NCI-H345 treated with DMSO at 0.1 percent for 48 hours (cell line): ENCODE data around the gene CHRNA9.
A peak's percentile ranks its signal among the peaks of the same experiment; 100 is the strongest.

ENCODE experiments used
- DNase-seq: peaks from one replicate; lab custom pipeline; 2025; ENCODE audit not compliant: unreplicated experiment; lab: John Stamatoyannopoulos, UW

CHRNA9 gene

DNA sequence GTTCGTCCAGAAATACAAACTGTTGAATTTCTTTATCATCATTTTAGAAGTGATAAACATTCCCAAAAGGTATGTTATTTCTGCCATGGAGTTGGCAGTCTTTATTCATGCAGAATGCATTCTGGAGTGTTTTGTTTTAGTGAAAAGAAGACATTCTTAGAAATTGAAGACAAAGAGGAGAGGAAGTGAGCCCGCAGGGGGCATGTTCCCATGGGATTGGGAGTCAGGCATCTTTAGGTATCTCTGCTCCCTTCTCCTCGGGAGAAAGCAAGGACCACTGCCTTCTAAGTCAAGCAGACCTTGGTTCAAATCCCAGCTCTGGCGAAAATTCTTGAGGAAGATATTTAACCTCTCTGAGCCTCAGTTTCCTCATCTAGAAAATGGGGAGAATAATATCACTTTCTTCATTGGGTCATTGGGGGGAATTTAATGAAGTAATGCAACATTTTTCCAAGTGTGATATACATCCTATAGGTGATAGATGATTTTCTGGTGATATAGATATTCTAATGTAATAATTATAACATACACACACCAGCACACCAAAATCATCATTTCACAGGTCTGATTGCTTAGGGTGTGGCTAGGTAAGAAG, 26.5 kb upstream of the CHRNA9 start:
- no peak for DNase-seq

DNA sequence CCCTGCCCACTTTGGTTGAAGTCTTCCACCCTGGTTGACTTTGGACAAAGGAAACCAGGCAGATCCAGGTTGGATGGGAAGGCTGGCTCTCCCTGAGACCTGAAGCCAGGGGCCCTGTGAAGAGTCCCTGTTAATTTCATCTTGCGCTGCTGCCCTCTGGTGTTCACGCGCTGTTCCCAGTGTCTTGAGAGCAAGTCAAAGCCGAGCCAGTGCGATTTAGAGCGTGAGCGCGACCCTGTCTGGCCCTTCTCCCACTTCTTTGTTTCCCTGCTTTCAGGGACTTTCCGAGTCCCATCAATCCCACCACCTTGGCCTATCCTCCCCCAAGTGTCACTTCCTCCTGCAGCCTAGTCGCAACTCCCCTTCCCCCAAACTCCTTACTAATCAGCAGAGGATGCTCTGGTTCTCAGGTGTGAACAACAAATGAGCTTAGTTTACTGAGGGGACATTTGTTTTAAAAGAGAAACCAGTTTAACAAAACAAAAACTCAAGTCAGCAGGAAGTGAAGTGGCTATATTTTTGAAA, 25.8 kb upstream of the CHRNA9 start:
- no peak for DNase-seq

DNA sequence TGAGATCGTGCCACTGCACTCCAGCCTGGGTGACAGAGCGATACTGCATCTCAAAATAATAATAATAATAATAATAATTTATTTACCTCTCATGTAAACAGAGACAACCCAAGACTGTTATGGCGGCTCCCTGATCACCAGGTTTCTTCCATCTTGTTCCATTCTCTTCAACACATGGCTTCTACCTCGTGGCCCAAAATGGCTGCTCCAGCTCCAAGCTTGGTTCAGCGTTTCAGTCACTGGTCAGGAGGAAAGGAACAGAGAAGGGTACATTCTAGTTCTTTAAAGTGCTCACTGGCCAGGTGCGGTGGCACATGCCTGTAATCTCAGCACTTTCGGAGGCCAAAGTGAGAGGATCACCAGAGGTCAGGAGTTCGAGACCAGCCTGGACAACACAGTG, 24.9 kb upstream of the CHRNA9 start:
- no peak for DNase-seq

DNA sequence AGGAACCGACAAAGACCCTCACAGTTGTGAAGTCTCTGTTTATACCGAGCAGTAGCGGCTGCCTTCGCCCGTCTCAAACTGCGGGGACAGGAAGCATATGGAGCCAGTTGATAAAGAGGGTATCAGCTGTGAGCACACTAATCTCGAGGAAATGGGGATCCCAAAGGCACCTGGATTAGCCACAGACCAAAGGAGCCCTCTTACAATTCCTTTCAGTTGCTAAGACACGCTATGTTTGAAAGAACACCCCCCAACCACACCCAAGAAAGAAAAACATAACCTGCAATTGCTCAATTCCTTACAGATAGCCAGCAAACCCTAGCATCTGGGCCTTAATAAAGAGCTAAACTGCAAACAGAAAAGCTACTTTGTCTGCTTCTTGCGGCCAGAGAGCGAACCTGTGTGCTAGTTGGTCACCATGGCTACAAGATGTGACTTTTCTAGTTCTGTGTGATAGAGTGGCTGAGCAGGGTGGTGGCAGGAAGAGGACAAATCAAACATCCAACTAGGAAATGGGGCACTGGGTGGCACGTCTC, 23.3 kb upstream of the CHRNA9 start:
- no peak for DNase-seq

- no peak for DNase-seq
Observed at GRCh38 chr4:40314951-40315350, 20.2 kb upstream of the CHRNA9 start.

GRCh38 chr4:40316333-40316781, 18.8 kb upstream of the CHRNA9 start:
- no peak for DNase-seq

DNA sequence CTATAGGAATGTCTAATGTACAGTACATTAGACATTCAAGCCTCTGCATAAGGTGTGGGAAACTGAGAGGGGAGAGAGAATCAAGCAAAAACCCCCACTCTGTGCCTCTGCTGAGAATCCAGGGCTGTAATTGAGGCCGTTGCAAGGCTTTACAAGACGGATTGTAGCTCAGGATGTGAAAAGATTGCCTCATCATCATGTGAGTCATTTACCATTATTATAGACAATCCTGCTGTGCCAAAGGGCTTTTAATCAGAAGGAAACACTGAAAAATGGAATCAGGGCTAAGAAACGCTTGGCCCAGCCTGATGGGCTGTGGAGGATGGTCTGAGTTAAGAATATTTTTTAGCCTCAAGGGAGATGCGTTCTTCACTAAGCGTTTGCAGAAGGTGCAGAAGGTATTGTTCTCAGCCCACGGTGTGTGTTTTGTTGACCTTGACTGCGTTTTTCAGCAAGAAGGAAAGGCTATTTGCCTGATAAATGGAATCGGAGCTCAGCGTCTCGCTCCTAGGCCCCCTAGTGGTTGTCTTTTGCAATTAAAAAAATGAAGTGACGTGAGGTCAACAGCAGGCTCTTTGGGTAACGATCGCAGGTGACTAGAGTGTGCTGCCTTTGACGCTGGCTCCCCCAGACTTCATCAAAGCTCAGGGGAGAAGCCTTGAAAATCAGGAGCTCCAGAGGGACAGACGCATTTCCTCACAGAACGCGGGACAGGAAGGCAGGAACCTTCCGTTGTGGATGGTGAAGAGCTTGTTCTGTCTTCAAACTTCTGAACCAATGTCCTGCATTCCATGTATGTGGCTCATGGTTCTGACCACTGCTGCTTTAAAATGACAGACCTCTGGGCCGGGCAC, 18.1 kb upstream of the CHRNA9 start:
- no peak for DNase-seq

DNA sequence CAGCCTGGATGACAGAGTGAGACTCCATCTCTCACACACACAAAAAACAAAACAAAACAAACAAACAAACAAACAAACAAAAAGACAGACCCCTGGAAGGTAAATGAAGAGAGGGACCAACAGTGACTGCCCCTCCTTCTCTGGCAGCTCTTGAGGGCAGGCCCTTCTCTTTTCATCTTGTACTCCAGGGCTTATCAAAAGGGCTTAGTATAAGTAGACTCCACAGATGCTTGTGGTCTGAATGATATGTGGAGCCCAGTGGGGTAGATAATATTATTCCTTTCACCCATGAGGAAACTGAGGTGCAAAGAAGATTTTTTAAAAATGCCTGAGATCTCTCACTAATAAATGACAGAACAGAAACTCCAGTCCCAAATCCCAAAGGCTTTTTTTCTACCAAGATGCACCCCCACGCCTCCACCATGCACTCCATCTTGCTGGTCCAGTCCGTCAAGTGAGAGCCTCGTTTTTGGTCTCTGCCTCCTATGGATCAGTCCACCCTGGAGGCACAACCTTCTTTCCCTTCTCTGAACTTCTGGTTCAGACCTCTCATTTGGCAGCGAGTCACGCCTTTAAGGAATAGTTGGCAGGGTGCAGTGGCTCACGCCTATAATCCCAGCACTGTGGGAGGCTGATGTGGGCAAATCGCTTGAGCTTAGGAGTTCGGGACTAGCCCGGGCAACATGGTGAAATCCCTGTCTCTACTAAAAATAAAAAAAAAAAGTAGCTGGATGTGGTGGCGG, 17.0 kb upstream of the CHRNA9 start:
- no peak for DNase-seq

DNA sequence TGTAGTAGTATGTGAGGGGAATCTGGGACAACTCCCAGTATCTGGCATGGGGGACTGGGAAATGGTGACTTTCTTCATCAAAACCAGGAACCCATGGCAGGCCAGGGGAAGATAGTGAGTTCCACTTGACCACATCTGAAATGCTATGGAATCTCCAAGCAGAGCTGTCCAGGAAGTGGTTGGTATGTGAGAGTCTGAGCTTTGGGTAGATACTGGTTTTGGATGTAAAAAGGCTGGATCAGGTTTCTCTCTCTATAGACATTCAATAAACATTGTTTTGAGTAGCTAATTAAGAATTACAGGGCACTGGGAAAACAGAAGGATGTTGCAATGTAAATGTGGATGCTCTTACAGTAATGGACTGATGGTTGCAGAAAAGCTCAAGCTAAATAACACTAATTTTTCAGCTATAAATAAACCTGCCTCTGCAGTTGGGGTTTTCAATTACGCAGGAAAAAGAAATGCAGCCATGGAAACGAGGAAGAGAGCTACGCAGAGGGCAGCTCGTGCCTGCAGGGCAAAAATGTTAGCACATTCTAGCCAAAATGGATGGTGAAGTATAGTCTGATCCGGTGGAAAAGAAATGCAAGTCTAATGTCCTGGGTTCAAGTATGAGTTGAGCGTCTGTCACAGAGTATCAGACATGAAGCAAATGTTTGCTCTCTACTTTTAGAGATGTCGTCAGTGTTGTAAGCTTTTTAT, 13.4 kb upstream of the CHRNA9 start:
- DNase-seq, result no peak

DNA sequence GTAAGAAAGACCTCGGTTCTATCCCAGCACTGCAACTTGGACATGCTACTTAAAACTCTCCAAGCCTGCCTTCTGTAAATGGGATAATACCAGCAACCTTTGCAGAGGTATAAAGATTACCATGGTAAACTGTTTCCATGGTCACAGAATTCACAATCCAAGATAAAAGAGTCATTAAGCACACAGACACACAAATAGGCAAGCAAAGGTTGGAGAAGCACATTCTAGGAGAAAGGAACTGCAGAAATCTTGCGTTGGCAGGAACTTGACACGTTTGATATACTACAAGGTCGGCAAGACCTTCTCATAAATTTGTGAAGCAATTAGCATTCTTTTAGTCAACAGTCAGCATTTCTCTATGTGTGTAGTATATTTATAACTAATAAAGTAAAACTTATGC, 12.3 kb upstream of the CHRNA9 start:
- no peak for DNase-seq

GRCh38 chr4:40323866-40324265, 11.3 kb upstream of the CHRNA9 start:
- DNase-seq, result no peak

DNA sequence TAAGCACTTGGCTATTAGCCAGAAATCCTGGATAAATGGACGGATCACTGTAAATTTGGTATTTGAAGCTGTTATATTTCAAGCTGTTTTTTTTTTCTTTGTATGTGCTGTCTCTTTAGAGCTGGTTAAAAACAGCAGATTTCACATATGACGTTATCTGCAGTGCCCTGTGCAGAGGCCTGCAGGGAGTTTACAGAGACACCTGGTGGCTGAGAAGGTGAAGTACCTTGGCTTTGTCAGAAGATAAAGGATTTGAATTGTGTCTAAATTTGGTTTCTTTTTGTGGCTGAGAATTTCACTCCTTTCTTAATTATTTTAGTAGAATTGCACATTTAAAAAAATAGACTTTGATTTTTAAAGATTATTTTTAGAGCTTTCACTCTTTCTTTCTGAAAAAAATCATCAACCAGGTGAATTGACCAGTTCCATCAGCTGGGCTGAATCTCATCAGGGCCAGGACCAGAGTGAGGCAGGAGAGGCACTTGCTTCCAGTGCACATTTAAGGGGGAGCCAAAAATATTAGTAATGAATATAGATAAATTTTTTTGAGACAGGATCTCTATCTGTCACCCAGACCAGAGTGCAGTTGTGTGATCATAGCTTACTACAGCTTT, 9.6 kb upstream of the CHRNA9 start:
- peak; percentile 39 for DNase-seq

GRCh38 chr4:40327340-40327739, 7.8 kb upstream of the CHRNA9 start:
- no peak for DNase-seq

- DNase-seq, result no peak
Observed at GRCh38 chr4:40328383-40328782, 6.8 kb upstream of the CHRNA9 start.

GRCh38 chr4:40329805-40330204, 5.3 kb upstream of the CHRNA9 start:
- no peak for DNase-seq

DNA sequence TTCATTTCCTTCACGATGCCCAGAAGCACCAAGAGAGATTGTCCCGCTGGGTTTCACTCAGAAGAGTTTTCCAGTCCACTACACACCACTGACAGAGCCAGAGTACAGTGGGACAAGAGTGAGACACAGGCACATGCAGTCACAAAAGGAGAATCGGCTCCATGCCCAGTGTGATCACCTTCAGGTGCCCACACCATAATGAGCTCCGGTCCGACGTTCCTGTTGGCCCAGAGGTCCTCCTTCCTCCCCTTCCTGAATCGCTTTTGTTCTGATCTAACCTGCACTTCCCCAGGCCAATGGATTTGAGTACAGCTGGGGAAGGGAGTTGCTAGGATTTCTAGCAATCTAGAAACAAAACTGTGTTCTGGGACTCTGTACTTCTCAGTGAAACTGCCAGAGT, 4.6 kb upstream of the CHRNA9 start:
- DNase-seq, result no peak

DNA sequence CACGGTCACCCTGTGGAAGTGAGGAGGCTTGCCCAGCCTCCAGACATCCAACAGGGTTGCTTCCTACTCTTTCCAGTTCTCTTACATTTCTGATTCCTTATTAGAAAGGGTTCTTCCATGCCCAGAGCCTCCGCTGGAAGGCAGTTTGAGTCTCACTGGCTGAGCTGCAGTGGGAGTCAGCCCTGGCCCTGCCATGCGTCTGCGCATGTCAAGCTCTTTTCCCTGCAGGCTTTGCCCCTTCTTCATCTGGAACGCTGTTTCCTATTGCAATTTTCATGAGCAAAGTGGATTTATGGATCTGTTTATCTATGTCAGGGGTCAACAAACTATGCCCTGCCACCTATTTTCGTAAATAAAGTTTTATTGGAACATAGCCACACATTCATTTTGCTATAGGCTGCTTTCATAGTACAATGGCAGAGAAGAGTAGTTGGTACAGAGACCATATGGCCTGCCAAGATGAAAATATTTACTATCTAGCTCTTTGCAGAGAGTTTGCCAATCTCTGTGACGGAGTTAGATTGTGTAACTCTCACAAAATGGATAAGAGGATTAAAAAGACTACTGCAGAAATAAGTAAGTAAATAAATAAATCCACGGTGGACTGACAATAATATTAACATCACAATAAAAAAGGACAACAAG, 3.9 kb upstream of the CHRNA9 start:
- DNase-seq, result no peak

- DNase-seq, result no peak
Observed at GRCh38 chr4:40331961-40332360, 3.2 kb upstream of the CHRNA9 start.

- no peak for DNase-seq
Observed at GRCh38 chr4:40333921-40334352, 1.2 kb upstream of the CHRNA9 start.

GRCh38 chr4:40335525-40335894, 377 bp downstream of the CHRNA9 start:
- DNase-seq, result no peak
